ENCODE data around the gene TNFRSF14. TPM values are rescaled to one million over a fixed set of nuclear protein-coding genes. Genes with fewer than 3 reads are reported as not detected.

The TNFRSF14 gene
- total and polyA plus RNA-seq, 9 of the 15 experiments (the other 6 are each of a cell fraction or from before 2014, with no cell fraction given) = 0.11 to 2.3 (median 0.68) TPM; not detected in 2

- TF ChIP-seq UBTF (IDR thresholded peaks at IDR 0.05; ENCODE audit: borderline replicate concordance in 1 of 2, low read depth in 2 of 2, low read length in 2 of 2) (peak; percentile 54 to 64; a peak in 2 of 4 replicates), ILF3 (IDR thresholded peaks at IDR 0.05; ENCODE audit: borderline replicate concordance) (no peak; the same call in 1 of the 2 replicates), ZC3H8 (IDR thresholded peaks at IDR 0.05) (no peak), RAD51 (IDR thresholded peaks at IDR 0.05; ENCODE audit: borderline replicate concordance, low read depth) (0 out of 2 replicates have a peak, but pooled peaks have one; percentile 7), SP1 (CRISPR knock-in tag; IDR thresholded peaks at IDR 0.05) (peak; percentile 71), TOE1 (IDR thresholded peaks at IDR 0.05; ENCODE audit: borderline replicate concordance) (0 out of 2 replicates have a peak, but pooled peaks have one; percentile 44), TOE1 (CRISPR knock-in tag; IDR thresholded peaks at IDR 0.05; ENCODE audit: borderline replicate concordance, low read depth) (no peak), ZNF551 (CRISPR knock-in tag; IDR thresholded peaks at IDR 0.05) (no peak), PHF20 (IDR thresholded peaks at IDR 0.05; ENCODE audit: partially characterized antibody) (peak; percentile 59), DACH1 (IDR thresholded peaks at IDR 0.05; ENCODE audit: partially characterized antibody) (peak; percentile 52), PCBP1 (IDR thresholded peaks at IDR 0.05; ENCODE audit: low read depth, low read length, poor library complexity, severe bottlenecking) (peak; percentile 63), SAP30 (IDR thresholded peaks at IDR 0.05; ENCODE audit: borderline replicate concordance, insufficient read depth, low read depth, low read length, poor library complexity, severe bottlenecking) (peak; percentile 45), HMG20B (CRISPR knock-in tag; IDR thresholded peaks at IDR 0.05) (no peak), GTF2A2 (tag; IDR thresholded peaks at IDR 0.05) (peak; percentile 75), MTA2 (IDR thresholded peaks at IDR 0.05; ENCODE audit: low read depth) (0 out of 2 replicates have a peak, but pooled peaks have one; percentile 3), HDAC1 (IDR thresholded peaks at IDR 0.05) (peak in 1 of 2 experiments; percentile 54; a peak in 1 of 4 replicates), GTF3C2 (IDR thresholded peaks at IDR 0.05; ENCODE audit: borderline replicate concordance, extremely low read depth, insufficient read length) (peak; percentile 73), ID3 (CRISPR knock-in tag; IDR thresholded peaks at IDR 0.05) (no peak), ID3 (tag; IDR thresholded peaks at IDR 0.05) (peak; percentile 80), E2F6 (IDR thresholded peaks at IDR 0.05; ENCODE audit: borderline replicate concordance in 1 of 2, extremely low read depth in 1 of 2, insufficient read depth in 1 of 2, insufficient read length in 1 of 2, low read depth in 1 of 2, low read length in 1 of 2, poor library complexity in 1 of 2, severe bottlenecking in 1 of 2) (peak in 1 of 2 experiments; percentile 23)
These were observed 9.5 kb upstream of the TNFRSF14 start (continued) for GRCh38 chr1:2546515-2547209.
